ENCODE results near the gene SPDEF. TPM values are rescaled to one million over a fixed set of nuclear protein-coding genes. Genes with fewer than 3 reads are reported as not detected.

Gene SPDEF
- polyA plus RNA-seq, 3 donors, result 0.05 TPM; not detected in 2

DNA sequence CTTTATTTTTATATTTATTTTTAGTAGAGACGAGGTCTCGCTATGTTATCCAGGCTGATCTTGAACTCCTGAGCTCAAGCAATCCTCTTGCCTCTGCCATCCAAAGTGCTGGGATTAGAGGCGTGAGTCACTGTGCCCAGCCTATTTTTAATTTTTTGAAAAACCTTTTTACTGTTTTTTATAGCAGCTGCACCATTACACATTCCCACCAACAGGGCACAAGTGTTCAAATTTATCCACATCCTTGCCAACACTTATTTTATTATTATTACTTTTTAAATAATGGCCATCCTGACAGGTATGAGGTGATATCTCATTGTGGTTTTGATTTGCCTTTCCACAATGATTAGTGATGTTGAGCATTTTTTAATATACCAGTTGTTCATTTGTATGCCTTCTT is 47.7 kb downstream of the SPDEF start:
- Mint-ChIP-seq H3K36me3 (no peaks in the 10 kb centered on the region), H3K9me3 (peaks cover 2 to 12% (median 6%) of the 10 kb centered on the region in 7 donors), H3K27me3 (ENCODE audit: low read depth in 3 of 3) (peaks cover 3 to 6% (median 4%) of the 10 kb centered on the region in 3 donors), H3K4me3 (no peak overlapping the region), H3K4me1 (no peaks in the 10 kb centered on the region), H3K27ac (no peak overlapping the region)
- H3K4me1 ChIP-seq (ENCODE audit: control insufficient read depth in 1 of 2, insufficient read depth in 2 of 2, low read length in 2 of 2), result no peaks in the 10 kb centered on the region
- H3K9me3 ChIP-seq (replicated peaks in 1 of 2; ENCODE audit: control insufficient read depth in 1 of 2, insufficient read depth in 1 of 2, low read length in 2 of 2), result peaks cover 0 to 5% of the 10 kb centered on the region in 2 donors
- H3K4me3 ChIP-seq (replicated peaks in 1 of 3; ENCODE audit: low read depth in 2 of 3, low read length in 3 of 3), result no peak overlapping the region
- no peak for DNase-seq
- no peaks in the 10 kb centered on the region for H3K79me2 ChIP-seq (ENCODE audit: insufficient read depth, low read length)
- H3K27me3 ChIP-seq (ENCODE audit: control insufficient read depth in 2 of 2, insufficient read depth in 2 of 2, low read length in 2 of 2), result no peaks in the 10 kb centered on the region
- WGBS (ENCODE audit: insufficient coverage), result no CpG with 5 or more reads among the region's 3 CpGs
- TF ChIP-seq, protein P1, sequence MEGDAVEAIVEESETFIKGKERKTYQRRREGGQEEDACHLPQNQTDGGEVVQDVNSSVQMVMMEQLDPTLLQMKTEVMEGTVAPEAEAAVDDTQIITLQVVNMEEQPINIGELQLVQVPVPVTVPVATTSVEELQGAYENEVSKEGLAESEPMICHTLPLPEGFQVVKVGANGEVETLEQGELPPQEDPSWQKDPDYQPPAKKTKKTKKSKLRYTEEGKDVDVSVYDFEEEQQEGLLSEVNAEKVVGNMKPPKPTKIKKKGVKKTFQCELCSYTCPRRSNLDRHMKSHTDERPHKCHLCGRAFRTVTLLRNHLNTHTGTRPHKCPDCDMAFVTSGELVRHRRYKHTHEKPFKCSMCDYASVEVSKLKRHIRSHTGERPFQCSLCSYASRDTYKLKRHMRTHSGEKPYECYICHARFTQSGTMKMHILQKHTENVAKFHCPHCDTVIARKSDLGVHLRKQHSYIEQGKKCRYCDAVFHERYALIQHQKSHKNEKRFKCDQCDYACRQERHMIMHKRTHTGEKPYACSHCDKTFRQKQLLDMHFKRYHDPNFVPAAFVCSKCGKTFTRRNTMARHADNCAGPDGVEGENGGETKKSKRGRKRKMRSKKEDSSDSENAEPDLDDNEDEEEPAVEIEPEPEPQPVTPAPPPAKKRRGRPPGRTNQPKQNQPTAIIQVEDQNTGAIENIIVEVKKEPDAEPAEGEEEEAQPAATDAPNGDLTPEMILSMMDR (IDR thresholded peaks at IDR 0.05), result no peak
- no peaks in the 10 kb centered on the region for H3K36me3 ChIP-seq (replicated peaks in 1 of 2; ENCODE audit: control insufficient read depth in 1 of 2, insufficient read depth in 2 of 2, low read length in 2 of 2)
- no peak overlapping the region for H3K4me2 ChIP-seq (replicated peaks; ENCODE audit: extremely low read depth, low read length, poor library complexity, severe bottlenecking)
- H3K9ac ChIP-seq (ENCODE audit: insufficient read depth, low read length, poor library complexity, severe bottlenecking), result no peak overlapping the region
- intact Hi-C loops (cut with micrococcal nuclease), result no loop called here
- H3K27ac ChIP-seq (ENCODE audit: low read depth in 1 of 2, low read length in 2 of 2), result no peak overlapping the region
- no peaks in the 10 kb centered on the region for H4K20me1 ChIP-seq (ENCODE audit: insufficient read depth, low read length)
- H2AFZ ChIP-seq (ENCODE audit: insufficient read depth, low read depth, low read length, poor library complexity, severe bottlenecking), result no peak overlapping the region

DNA sequence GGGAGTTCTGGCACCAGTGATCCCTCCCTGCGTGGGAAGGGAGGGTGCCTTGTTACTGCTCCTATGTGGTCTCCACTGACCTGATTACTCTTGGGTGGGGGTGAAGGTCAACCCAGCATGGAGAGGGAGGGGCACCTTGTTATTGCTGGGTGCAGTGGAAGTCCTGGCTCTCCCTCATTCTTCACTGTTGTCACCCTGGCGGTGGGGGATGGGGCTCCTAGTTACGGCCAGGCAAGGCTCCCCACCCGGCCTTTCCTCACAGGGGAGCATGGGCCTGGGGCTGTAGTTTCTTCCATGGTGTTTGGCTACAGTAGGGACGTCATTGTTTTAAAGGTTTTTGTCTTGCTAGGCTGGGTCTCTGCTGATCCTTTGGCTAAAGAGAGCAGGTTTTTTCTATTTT is 49.4 kb downstream of the SPDEF start:
- H3K9ac ChIP-seq (ENCODE audit: insufficient read depth, low read length, poor library complexity, severe bottlenecking), result no peak overlapping the region
- H4K20me1 ChIP-seq (ENCODE audit: insufficient read depth, low read length), result no peaks in the 10 kb centered on the region
- peaks cover 0 to 12% of the 10 kb centered on the region in 2 donors for H3K9me3 ChIP-seq (replicated peaks in 1 of 2; ENCODE audit: control insufficient read depth in 1 of 2, insufficient read depth in 1 of 2, low read length in 2 of 2)
- no peaks in the 10 kb centered on the region for H3K79me2 ChIP-seq (ENCODE audit: insufficient read depth, low read length)
- H3K4me1 ChIP-seq (ENCODE audit: control insufficient read depth in 1 of 2, insufficient read depth in 2 of 2, low read length in 2 of 2), result no peaks in the 10 kb centered on the region
- peaks cover 5 to 16% (median 7%) of the 10 kb centered on the region in 7 donors for H3K9me3 Mint-ChIP-seq
- peaks cover 2 to 5% (median 3%) of the 10 kb centered on the region in 3 donors for H3K27me3 Mint-ChIP-seq (ENCODE audit: low read depth in 3 of 3)
- no peaks in the 10 kb centered on the region for H3K36me3 ChIP-seq (replicated peaks in 1 of 2; ENCODE audit: control insufficient read depth in 1 of 2, insufficient read depth in 2 of 2, low read length in 2 of 2)
- no peak overlapping the region for H2AFZ ChIP-seq (ENCODE audit: insufficient read depth, low read depth, low read length, poor library complexity, severe bottlenecking)
- no peak overlapping the region for H3K27ac Mint-ChIP-seq
- DNase-seq, result no peak
- H3K4me3 Mint-ChIP-seq, result no peak overlapping the region
- no peaks in the 10 kb centered on the region for H3K36me3 Mint-ChIP-seq
- TF ChIP-seq, protein P1 (IDR thresholded peaks at IDR 0.05), result no peak
- intact Hi-C loops (cut with micrococcal nuclease), result no loop called here
- no peak overlapping the region for H3K4me3 ChIP-seq (replicated peaks in 1 of 3; ENCODE audit: low read depth in 2 of 3, low read length in 3 of 3)
- no peaks in the 10 kb centered on the region for H3K4me1 Mint-ChIP-seq
- no peak overlapping the region for H3K27ac ChIP-seq (ENCODE audit: low read depth in 1 of 2, low read length in 2 of 2)
- no peak overlapping the region for H3K4me2 ChIP-seq (replicated peaks; ENCODE audit: extremely low read depth, low read length, poor library complexity, severe bottlenecking)
- no peaks in the 10 kb centered on the region for H3K27me3 ChIP-seq (ENCODE audit: control insufficient read depth in 2 of 2, insufficient read depth in 2 of 2, low read length in 2 of 2)
- WGBS (ENCODE audit: insufficient coverage), result no CpG with 5 or more reads among the region's 5 CpGs

Measured in CD14-positive monocyte (primary cell).